ENCODE results near the gene CYP39A1.

- TF ChIP-seq POLR2AphosphoS5 (IDR thresholded peaks at IDR 0.05; ENCODE audit: low read depth, low read length) (no peak), TAF1 (IDR thresholded peaks at IDR 0.05; ENCODE audit: low read depth, low read length) (no peak), POLR2A (IDR thresholded peaks at IDR 0.05; ENCODE audit: low read depth, low read length) (no peak), POU2F2 (IDR thresholded peaks at IDR 0.05; ENCODE audit: low read depth, low read length) (no peak), PAX5 (IDR thresholded peaks at IDR 0.05; ENCODE audit: insufficient read depth, low read length, severe bottlenecking) (no peak), SPI1 (IDR thresholded peaks at IDR 0.05; ENCODE audit: low read depth, low read length) (no peak)
Observed at GRCh38 chr6:46541556-46541955, 111.1 kb downstream of the CYP39A1 start.

Measured in GM12891 (cell line).